GM18520 (cell line): Measurements from ENCODE around the gene ZNF324.
A peak's percentile ranks its signal among the peaks of the same experiment; 100 is the strongest.
"Not testable (repeated sequence)": the region's sequence is repeated elsewhere in the genome, so short reads cannot be mapped to it uniquely, and the experiment has no call there.

Source experiments
- ATAC-seq: cut with Tn5 transposase; IDR thresholded peaks from one replicate; pipeline ENCODE4 v1.9.1; 2021; ENCODE audit not compliant: unreplicated experiment

Gene ZNF324

GRCh38 chr19:58498316-58499020 is 31.6 kb downstream of the ZNF324 start:
- ATAC-seq: no peak

GRCh38 chr19:58499021-58499927 is 32.4 kb downstream of the ZNF324 start:
- peak; percentile 85 for ATAC-seq

- no peak for ATAC-seq
Observed at GRCh38 chr19:58500242-58500641, 33.4 kb downstream of the ZNF324 start.

- ATAC-seq: not testable (repeated sequence)
Observed at GRCh38 chr19:58507602-58508223, 40.8 kb downstream of the ZNF324 start.

GRCh38 chr19:58509731-58510083 is 42.8 kb downstream of the ZNF324 start:
- ATAC-seq: no peak

GRCh38 chr19:58510084-58510862 is 43.4 kb downstream of the ZNF324 start:
- no peak for ATAC-seq

GRCh38 chr19:58511353-58512208 is 44.7 kb downstream of the ZNF324 start, which contains the start of gene SLC27A5:
Gene SLC27A5 (minus strand): TSS chr19:58511992. CDS start chr19:58511955, 37 bp downstream.
- ATAC-seq: no peak

GRCh38 chr19:58513213-58513693 is 46.4 kb downstream of the ZNF324 start:
- ATAC-seq: no peak

- peak; percentile 87 for ATAC-seq
Observed at GRCh38 chr19:58513694-58514563, 47.0 kb downstream of the ZNF324 start.

GRCh38 chr19:58514564-58515022 is 47.7 kb downstream of the ZNF324 start:
- no peak for ATAC-seq

- no peak for ATAC-seq
Observed at GRCh38 chr19:58515259-58515658, 48.4 kb downstream of the ZNF324 start.

- no peak for ATAC-seq
Observed at GRCh38 chr19:58516246-58516836, 49.5 kb downstream of the ZNF324 start.

GRCh38 chr19:58516964-58517833 is 50.3 kb downstream of the ZNF324 start:
- no peak for ATAC-seq

- ATAC-seq: no peak
Observed at GRCh38 chr19:58518256-58519086, 51.6 kb downstream of the ZNF324 start.

- ATAC-seq: no peak
Observed at GRCh38 chr19:58519087-58519354, 52.1 kb downstream of the ZNF324 start.

- peak; percentile 85 for ATAC-seq
Observed at GRCh38 chr19:58519355-58520256, 52.7 kb downstream of the ZNF324 start, which contains the start of gene ZBTB45. Gene ZBTB45 (minus strand): TSS chr19:58519810. CDS start chr19:58517673, 2,137 bp downstream.
